SK-N-SH treated with all-trans-retinoic acid at 6 μM for 48 hours (cell line): Measurements from ENCODE around the gene RAB3A.

Experiments used
- CSDC2 ChIP-seq: fragments of 250-450 bp; sonication (Bioruptor Pico); IDR thresholded peaks from 2 replicates; pipeline ENCODE4 v1.5.0; 2020; ENCODE audit warnings: mild to moderate bottlenecking, moderate library complexity
- GLIS3 ChIP-seq: fragments of 250-450 bp; sonication (Bioruptor Pico); IDR thresholded peaks from 2 replicates; pipeline ENCODE4 v1.5.0; 2020; ENCODE audit warnings: mild to moderate bottlenecking, moderate library complexity
- PATZ1 ChIP-seq: fragments of 250-450 bp; sonication (Bioruptor Pico); IDR thresholded peaks from 2 replicates; pipeline ENCODE4 v1.8.0; 2020; ENCODE audit warnings: mild to moderate bottlenecking, moderate library complexity, borderline replicate concordance
- ZFP30 ChIP-seq: fragments of 450-650 bp; formaldehyde crosslinking; IDR thresholded peaks from 2 replicates; pipeline ENCODE4 v1.5.0; 2022; ENCODE audit warnings: mild to moderate bottlenecking, moderate library complexity
- ZNF8 ChIP-seq: fragments of 450-650 bp; formaldehyde crosslinking; IDR thresholded peaks from 2 replicates; pipeline ENCODE4 v1.5.0; 2020; ENCODE audit warnings: mild to moderate bottlenecking, moderate library complexity

- TF ChIP-seq ZFP30 (CRISPR knock-in tag) (no peak), ZNF8 (no peak), GLIS3 (CRISPR knock-in tag) (no peak), PATZ1 (CRISPR knock-in tag) (no peak), CSDC2 (CRISPR knock-in tag) (no peak)
Measured at GRCh38 chr19:18214779-18215433, 11.1 kb upstream of the RAB3A start.
